Stimulated activated CD4-positive, alpha-beta T cell treated with anti-CD3 and anti-CD28 coated beads, Interleukin-12 subunit alpha, Interleukin-12 subunit beta, amount 100 ng/mL, for 48 hours (primary cell): ENCODE data around the gene MAJIN.
"Not testable (repeated sequence)": the region's sequence is repeated elsewhere in the genome, so short reads cannot be mapped to it uniquely, and the experiment has no call there.

Experiments used
- DNase-seq, 3 donors: peaks; one replicate each; pipeline ENCODE4 v3.0.0-alpha.2; 2020; ENCODE audit warnings: low read depth in 2 of 3, low spot score in 1 of 3

Gene MAJIN

DNA sequence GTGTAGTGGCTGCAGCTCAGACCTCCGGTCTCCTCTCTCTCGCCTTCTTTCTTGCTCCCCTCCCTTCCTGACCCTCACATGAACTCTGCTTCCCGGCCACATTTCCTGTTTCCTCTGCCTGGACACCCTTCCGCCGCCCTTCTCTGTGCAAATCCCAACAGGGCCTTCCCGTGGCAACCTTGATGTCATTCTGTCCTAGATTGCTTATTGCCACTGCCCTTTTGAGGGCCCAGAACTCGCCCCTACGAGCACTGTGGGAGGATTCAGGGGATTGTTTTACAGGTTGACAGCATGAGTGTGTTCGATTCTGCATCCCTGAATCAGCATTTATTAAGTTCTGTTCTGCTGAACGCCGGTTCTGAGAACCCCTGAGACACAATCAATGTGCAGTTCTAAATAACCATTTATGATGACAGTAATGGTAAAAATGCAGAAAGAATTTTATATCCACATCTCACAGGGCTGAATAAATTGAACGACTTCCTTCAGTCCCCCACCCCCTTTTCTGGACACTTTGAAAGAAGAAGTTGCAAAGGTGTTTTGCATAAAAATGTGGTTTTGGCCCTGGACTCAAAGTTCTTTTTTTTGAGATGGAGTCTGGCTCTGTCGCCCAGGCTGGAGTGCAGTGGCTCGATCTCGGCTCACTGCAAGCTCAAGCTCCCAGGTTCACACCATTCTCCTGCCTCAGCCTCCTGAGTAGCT lies 18.5 kb upstream of the MAJIN start:
- DNase-seq, result no peak

GRCh38 chr11:64989416-64989815 lies 17.5 kb upstream of the MAJIN start:
- DNase-seq, result no peak

- no peak for DNase-seq
Observed at GRCh38 chr11:64987998-64988854, 16.3 kb upstream of the MAJIN start.

- not testable (repeated sequence) for DNase-seq
Observed at GRCh38 chr11:64983339-64983738, 11.4 kb upstream of the MAJIN start.

DNA sequence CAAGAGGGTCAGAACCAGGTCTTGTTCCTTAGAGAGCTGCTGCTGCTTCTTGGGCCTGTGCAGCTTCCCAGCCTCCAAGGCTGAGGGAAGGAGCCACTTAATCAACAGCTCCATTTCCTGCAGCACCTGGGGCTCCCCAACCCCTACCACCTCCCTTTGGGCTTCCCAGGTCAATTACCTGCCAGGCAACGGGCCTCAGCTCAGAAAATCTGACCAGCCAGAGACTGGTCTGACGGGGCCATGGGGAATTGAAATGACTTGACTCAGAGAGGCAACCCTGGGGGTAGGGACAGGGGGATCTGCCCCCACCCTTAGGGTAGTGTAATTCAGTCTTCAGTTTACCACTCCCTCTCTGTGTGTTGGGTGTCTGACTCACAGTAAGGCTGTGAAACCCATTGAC lies 4.7 kb upstream of the MAJIN start:
- no peak for DNase-seq

- no peak for DNase-seq
Observed at GRCh38 chr11:64974124-64974523, 2.2 kb upstream of the MAJIN start.

- DNase-seq, result peak; percentile 12 to 48 (median 24)
Observed at GRCh38 chr11:64970731-64971151, 1.2 kb downstream of the MAJIN start.

DNA sequence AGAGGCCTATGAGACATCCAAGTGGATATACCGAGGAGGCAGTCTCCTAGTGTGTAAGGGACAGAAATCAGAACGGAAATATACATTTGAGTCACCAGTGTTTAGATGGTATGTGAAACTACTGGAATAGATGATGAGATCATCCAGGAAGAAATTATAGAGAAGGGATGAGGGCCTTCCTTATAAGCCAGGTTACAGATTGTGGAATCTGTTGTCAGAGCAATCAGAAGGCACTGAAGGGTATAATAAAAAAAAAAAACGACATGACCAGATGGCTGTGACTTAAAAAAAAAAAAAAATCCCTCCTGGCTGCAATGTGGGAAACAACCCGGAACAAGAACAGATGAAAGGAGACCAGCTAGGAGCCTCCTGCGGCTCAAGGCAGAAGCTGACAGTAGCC lies 2.7 kb downstream of the MAJIN start:
- no peak for DNase-seq

- DNase-seq, result no peak
Observed at GRCh38 chr11:64967375-64967774, 4.5 kb downstream of the MAJIN start.

GRCh38 chr11:64963072-64963631 lies 8.8 kb downstream of the MAJIN start:
- DNase-seq, result no peak

GRCh38 chr11:64960719-64961118 lies 11.2 kb downstream of the MAJIN start:
- no peak for DNase-seq

- DNase-seq, result no peak
Observed at GRCh38 chr11:64959498-64959897, 12.4 kb downstream of the MAJIN start.

DNA sequence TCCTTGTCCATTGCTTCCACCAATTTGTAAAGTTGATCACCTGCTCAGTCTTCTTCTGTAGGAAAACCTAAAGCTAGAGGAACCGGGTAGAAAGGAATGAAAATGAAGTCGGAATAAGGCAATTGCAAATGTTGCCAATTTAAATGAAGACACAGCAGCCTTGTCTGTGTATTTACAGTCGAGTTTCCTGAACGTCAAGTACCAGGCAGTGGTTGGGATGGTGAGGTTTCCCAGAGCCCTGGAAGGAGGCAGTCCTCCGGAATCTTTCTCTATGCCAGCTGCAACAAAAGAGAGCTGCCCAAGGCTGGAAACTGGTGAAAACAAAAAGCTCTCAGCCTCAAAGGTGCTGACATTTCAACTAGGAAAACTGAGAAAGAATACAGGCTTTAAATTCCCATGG lies 17.7 kb downstream of the MAJIN start:
- DNase-seq, result no peak

DNA sequence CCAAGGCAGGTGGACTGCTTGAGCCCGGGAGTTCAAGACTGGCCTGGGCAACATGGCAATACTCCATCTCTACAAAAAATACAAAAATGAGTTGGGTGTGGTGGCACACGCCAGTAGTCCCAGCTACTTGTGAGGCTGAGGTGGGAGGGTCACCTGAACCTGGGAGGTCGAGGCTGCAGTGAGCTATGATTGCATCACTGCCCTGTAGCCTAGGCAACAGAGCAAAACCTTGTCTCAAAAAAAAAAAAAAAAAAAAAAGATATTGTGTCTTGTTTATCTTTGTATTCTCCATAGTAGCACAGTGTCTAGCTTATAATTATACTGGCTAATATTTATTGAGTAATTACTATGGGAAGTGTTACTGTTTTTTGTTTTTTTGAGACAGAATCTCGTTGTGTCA lies 20.4 kb downstream of the MAJIN start:
- DNase-seq, result no peak

DNA sequence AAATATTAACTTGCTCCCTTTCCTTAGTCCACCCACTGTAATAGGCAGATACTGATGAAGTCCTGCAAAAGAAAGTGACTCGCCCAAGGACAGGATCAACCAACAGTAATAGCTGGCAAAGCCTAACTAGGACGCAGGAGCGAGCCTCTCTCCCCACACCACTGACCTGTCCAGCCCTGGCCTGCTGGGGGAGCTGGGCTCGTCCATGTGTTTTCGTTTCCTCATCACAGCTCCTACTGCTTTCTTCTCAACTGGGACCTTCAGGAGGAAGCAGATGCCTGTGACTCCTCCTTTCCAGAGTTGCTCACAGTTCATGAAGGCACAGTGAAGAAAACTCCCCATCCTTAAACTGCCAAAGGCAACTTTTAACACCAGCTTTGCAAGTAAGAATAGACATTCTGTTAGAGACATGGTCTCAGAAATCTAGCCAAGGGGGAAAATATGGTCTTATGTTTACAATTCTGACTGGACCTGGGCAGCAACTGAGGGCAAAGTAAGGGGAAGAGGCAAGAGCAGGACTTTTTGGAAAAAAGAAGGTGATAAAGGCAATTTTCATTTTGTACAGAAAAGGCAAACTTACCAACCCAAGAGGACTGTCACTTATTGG lies 24.6 kb downstream of the MAJIN start:
- no peak for DNase-seq

GRCh38 chr11:64936539-64936938 lies 35.4 kb downstream of the MAJIN start:
- DNase-seq, result no peak

DNA sequence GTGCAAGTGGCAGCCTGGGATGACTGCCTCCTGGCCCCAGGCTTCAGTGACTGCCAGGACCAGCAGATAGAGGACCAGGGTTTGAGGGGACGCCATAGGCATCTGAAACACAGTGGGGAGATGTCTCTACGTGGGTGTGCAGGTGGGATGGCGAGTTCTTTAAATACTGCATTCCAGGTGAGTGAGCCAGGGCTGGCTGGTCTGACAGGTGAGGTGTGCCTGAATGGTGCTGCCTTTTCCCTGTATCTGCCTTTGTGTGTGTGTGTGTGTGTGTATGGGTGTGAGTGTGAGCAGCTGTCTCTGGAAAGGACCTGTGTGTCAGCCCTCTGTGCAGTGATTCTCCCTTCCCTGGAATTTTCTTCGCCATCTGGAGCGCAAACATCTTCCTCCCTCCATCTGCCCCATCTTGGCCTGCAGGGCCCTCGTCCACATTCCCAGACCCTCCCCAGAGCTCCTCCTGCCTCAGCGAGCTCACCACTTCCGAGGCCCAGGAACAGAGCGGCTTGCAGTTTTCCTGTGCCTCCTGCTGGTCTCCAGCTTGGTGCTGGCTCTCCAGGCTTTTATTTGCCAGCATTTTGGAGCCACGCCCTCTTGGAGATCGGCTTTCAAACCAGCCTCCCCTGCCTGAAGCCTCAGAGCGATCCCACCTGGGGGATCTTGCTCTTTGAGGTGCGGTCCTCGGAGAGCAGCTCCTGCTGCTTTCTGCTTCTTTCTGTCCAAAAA lies 36.4 kb downstream of the MAJIN start, which contains the start of gene GPHA2:
Gene GPHA2 (minus strand): TSS at position 535 of the 723 bp plus-strand sequence. CDS start 433 bp downstream, at position 102.
- no peak for DNase-seq

DNA sequence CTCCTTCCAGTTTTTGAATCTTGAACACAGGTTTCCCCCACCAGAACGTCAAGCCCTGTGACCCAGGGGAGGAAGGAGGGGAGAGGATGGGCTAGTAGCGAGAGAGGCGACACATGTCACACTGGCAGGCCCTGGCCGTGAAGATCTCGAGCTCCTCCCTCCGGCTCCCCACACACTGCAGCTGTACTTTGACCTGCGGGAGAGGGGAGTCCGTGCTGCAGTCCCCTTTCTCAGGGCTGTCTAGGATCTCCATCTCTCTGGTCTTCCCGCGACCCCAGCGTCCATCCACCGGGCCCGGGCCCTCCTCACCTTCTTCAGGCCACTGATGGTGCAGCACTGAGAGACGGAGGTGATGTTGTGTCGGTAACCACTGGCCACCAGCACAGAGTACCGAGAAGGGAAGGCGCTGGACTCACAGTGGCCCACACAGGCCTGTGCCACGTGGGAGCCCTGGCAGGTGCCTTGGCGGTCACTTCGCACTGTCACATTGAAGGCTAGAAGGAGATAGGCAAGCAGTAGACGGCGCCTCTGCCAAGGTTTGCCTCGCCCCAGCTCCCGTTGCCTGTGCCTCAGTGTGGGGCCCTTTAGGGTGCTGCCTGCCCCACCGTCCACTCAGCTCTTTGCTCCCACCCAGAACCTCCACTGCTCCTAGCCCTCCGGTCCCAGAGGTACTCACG lies 37.1 kb downstream of the MAJIN start:
- no peak for DNase-seq

GRCh38 chr11:64933935-64934681 lies 37.8 kb downstream of the MAJIN start:
- DNase-seq, result no peak
